ENCODE results near the gene GCLC. TPM values are rescaled to one million over a fixed set of nuclear protein-coding genes. Genes with fewer than 3 reads are reported as not detected.

GCLC gene
- total and polyA plus RNA-seq, 9 of the 15 experiments (the other 6 are each of a cell fraction or from before 2014, with no cell fraction given) = 3.9 to 20.0 (median 9.4) TPM

GRCh38 chr6:53484476-53485280 is 60.2 kb downstream of the GCLC start (continued):
- TF ChIP-seq, protein P1, sequence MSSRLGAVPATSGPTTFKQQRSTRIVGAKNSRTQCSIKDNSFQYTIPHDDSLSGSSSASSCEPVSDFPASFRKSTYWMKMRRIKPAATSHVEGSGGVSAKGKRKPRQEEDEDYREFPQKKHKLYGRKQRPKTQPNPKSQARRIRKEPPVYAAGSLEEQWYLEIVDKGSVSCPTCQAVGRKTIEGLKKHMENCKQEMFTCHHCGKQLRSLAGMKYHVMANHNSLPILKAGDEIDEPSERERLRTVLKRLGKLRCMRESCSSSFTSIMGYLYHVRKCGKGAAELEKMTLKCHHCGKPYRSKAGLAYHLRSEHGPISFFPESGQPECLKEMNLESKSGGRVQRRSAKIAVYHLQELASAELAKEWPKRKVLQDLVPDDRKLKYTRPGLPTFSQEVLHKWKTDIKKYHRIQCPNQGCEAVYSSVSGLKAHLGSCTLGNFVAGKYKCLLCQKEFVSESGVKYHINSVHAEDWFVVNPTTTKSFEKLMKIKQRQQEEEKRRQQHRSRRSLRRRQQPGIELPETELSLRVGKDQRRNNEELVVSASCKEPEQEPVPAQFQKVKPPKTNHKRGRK (tag; IDR thresholded peaks at IDR 0.05) = peak; percentile 90
- TF ChIP-seq MCM2 (IDR thresholded peaks at IDR 0.05; ENCODE audit: low read depth) (no peak), ETS2 (tag; IDR thresholded peaks at IDR 0.05; ENCODE audit: borderline replicate concordance, poor library complexity, severe bottlenecking) (no peak), TARDBP (IDR thresholded peaks at IDR 0.05) (no peak), SMC3 (conservative IDR thresholded peaks at IDR 0.05; ENCODE audit: insufficient read depth, low read depth, low read length) (peak; percentile 81), ATF1 (CRISPR knock-in tag; IDR thresholded peaks at IDR 0.05) (no peak), ATF1 (tag; IDR thresholded peaks at IDR 0.05) (no peak), ZNF766 (CRISPR knock-in tag; conservative IDR thresholded peaks at IDR 0.05) (peak; percentile 98), ZNF277 (CRISPR knock-in tag; IDR thresholded peaks at IDR 0.05; ENCODE audit: borderline replicate concordance) (no peak), ZC3H8 (IDR thresholded peaks at IDR 0.05) (no peak), MAFK (IDR thresholded peaks at IDR 0.05; ENCODE audit: low read length) (no peak), SRSF7 (optimal IDR thresholded peaks at IDR 0.05; ENCODE audit: low read depth, low read length) (no peak), TBL1XR1 (IDR thresholded peaks at IDR 0.05; ENCODE audit: low read length in 2 of 2) (0 out of 4 replicates have a peak, but pooled peaks of 1 of the 2 experiments have one; percentile 22), ZNF24 (IDR thresholded peaks at IDR 0.05) (no peak), ZSCAN32 (CRISPR knock-in tag; IDR thresholded peaks at IDR 0.05) (no peak), GATA2 (CRISPR knock-in tag; IDR thresholded peaks at IDR 0.05) (no peak)
- TF ChIP-seq, protein P2, sequence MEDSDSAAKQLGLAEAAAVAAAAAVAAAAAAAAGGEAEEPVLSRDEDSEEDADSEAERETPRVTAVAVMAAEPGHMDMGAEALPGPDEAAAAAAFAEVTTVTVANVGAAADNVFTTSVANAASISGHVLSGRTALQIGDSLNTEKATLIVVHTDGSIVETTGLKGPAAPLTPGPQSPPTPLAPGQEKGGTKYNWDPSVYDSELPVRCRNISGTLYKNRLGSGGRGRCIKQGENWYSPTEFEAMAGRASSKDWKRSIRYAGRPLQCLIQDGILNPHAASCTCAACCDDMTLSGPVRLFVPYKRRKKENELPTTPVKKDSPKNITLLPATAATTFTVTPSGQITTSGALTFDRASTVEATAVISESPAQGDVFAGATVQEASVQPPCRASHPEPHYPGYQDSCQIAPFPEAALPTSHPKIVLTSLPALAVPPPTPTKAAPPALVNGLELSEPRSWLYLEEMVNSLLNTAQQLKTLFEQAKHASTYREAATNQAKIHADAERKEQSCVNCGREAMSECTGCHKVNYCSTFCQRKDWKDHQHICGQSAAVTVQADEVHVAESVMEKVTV (CRISPR knock-in tag; IDR thresholded peaks at IDR 0.05) = peak; percentile 91
- TF ChIP-seq, protein P3, sequence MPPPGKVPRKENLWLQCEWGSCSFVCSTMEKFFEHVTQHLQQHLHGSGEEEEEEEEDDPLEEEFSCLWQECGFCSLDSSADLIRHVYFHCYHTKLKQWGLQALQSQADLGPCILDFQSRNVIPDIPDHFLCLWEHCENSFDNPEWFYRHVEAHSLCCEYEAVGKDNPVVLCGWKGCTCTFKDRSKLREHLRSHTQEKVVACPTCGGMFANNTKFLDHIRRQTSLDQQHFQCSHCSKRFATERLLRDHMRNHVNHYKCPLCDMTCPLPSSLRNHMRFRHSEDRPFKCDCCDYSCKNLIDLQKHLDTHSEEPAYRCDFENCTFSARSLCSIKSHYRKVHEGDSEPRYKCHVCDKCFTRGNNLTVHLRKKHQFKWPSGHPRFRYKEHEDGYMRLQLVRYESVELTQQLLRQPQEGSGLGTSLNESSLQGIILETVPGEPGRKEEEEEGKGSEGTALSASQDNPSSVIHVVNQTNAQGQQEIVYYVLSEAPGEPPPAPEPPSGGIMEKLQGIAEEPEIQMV (tag; conservative IDR thresholded peaks at IDR 0.05; ENCODE audit: low read depth) = no peak
- TF ChIP-seq, protein P4, sequence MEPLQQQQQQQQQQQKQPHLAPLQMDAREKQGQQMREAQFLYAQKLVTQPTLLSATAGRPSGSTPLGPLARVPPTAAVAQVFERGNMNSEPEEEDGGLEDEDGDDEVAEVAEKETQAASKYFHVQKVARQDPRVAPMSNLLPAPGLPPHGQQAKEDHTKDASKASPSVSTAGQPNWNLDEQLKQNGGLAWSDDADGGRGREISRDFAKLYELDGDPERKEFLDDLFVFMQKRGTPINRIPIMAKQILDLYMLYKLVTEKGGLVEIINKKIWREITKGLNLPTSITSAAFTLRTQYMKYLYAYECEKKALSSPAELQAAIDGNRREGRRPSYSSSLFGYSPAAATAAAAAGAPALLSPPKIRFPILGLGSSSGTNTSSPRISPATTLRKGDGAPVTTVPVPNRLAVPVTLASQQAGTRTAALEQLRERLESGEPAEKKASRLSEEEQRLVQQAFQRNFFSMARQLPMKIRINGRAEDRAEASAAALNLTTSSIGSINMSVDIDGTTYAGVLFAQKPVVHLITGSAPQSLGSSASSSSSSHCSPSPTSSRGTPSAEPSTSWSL (CRISPR knock-in tag; IDR thresholded peaks at IDR 0.05; ENCODE audit: borderline replicate concordance) = no peak
- TF ChIP-seq, protein P5, sequence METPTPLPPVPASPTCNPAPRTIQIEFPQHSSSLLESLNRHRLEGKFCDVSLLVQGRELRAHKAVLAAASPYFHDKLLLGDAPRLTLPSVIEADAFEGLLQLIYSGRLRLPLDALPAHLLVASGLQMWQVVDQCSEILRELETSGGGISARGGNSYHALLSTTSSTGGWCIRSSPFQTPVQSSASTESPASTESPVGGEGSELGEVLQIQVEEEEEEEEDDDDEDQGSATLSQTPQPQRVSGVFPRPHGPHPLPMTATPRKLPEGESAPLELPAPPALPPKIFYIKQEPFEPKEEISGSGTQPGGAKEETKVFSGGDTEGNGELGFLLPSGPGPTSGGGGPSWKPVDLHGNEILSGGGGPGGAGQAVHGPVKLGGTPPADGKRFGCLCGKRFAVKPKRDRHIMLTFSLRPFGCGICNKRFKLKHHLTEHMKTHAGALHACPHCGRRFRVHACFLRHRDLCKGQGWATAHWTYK (CRISPR knock-in tag; IDR thresholded peaks at IDR 0.05) = no peak

Data from K562 (cell line).